GM18868 (cell line): ENCODE data around the gene THSD4.

Experiments
- ATAC-seq: cut with Tn5 transposase; IDR thresholded peaks from one replicate; pipeline ENCODE4 v1.9.1; 2021; ENCODE audit warnings: mild to moderate bottlenecking, moderate library complexity; ENCODE audit not compliant: unreplicated experiment

Gene THSD4

DNA sequence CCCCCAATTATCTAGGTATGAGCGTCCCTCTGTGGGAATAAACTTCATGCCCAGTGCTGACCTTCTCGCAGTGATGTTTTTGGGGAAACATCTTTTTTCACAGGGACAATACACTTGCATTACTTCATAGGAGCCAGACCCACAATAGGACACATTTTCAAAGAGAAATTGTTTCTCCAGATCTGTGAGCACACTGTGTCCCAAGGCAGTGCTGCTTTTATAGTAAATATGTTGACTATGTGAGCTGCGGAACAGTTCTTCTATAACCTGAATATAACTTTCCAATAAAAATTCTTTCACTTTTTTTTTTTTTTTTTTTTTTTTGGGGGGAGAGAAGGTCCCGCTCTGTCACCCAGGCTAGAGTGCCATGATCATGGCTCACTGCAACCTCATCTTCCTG, 17.4 kb upstream of the THSD4 start:
- ATAC-seq: no peak

GRCh38 chr15:71098920-71099319, 16.4 kb upstream of the THSD4 start:
- no peak for ATAC-seq

DNA sequence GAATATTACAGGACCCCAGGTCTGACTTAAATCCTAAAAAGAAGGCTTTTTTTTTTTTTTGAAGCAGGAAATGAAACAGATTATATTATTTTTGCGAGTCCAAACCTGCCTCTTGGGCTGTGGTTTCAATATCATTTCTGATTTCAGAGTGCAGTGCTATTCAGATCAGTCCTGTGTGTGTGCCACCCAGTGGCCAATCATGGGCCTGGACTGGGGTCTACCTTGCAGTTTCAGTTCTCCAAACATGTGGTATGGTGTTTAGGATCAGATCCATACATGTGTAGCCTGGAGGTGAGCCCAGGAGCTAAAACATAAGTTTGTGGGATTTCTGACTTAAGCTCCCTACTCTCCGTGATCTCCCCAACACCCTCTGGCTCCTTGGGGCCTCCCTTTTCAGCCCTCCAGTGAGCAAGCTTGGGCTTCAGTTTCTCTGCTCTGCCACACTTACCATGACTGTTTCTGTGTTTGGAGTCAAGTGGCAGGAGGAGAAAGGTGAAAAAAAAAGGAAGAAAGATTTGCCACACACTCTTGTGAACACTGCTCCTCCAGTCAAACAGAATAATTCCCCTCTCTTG, 12.1 kb upstream of the THSD4 start:
- ATAC-seq: peak; percentile 76

- ATAC-seq: no peak
Observed at GRCh38 chr15:71104636-71105035, 10.6 kb upstream of the THSD4 start.

DNA sequence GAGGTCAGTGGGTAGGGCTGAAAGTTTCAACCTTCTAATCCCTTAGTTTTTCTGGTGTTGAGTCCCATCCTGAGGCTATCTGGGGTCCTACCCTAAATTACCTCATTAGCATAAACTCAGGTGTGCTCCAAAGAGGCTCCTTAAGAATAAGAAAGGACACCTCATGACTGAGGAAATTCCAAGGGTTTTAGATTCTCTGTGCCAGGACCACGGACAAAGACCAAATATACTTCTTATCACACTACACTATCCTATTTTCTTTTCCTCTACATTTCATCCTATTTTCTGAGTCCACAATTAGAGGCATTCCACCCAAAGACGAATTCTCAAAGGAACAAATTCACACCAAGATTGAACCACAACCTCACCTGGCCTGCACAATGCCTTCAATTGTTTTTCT, 9.8 kb upstream of the THSD4 start:
- ATAC-seq: no peak

DNA sequence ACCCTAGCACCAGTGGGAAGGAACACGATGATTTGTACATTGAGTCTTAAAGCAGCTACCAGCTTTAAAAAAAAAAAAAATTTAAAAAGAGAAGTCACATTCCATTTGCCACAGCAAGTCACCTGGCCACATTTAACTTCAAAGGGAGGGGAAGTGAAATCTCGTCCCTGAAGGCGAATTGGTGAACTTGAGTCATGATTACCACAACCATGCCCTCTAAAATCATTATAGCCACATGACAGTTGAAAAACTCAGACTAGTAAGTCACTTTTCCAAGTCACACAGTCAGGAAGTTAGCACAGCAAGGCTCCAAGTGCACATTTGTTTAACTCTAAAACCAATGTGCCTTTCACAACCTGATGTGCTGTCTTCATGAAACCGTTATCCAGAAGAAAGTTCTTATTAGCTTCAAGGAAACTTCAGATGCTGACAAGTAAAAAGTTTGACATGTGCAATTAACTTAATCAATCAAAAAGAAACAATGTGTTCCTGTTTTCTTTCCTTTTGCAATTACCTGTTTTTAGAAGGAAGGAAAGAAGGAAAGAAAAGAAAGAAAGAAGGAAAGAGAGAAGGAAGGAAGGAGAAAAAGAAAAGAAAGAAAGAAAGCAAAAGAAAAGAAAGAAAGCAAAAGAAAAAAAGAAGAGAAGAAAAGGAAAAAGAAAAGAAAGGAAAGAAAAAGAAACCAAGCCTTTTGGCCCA, 8.3 kb upstream of the THSD4 start:
- ATAC-seq: no peak

DNA sequence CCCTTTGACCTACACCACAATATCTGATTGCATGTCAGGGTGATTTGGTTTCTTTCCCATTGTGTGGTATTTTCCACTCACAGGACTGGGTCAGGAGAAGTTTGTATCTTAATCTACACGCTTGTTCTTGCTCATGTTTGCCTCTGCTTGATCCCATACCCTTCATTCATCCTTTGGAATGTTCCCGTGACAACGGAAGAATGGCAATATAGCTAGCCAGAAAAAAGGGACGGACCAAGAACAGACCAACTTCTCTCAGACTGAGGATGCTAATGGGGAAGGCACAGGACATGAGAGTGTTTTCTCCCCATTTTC, 7.8 kb upstream of the THSD4 start:
- ATAC-seq: no peak

DNA sequence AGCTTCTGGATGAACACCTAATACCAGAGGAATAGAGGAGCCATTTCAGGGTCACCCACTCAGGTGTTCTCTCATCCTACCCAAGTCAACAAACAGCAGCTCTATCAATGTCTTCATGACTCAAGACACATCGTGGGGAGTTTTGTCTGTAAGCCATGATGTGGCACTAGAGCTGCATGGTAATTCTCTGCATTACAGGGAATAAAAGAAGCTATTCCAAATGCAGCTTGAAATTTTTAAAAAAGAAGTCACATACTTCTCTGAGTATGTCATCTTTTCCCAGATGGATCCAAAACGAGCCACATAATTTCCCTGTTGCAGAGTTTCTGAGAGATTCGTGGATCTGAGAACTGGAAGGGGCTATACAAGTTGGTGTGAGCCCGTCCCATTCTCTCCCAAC, 6.1 kb upstream of the THSD4 start:
- ATAC-seq: no peak

DNA sequence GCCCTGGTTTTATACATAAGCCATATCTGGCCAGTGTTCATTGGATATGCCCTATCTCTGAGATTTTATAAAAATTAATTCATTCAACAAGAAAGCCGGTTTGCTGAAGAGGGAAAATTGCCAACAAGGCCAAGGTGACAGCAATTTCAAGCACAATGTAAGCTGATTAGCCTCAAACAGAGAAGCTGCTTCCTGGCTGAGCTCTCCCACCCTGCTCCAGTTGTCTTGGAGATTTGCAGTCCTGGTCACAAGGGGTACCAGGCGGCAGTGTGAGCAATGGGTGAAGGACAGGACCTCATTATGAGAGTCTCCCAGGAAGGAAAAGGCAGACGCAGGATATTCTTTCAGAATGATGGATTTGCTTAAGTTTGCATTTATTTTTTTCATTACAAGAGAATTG, 5.4 kb upstream of the THSD4 start:
- no peak for ATAC-seq

DNA sequence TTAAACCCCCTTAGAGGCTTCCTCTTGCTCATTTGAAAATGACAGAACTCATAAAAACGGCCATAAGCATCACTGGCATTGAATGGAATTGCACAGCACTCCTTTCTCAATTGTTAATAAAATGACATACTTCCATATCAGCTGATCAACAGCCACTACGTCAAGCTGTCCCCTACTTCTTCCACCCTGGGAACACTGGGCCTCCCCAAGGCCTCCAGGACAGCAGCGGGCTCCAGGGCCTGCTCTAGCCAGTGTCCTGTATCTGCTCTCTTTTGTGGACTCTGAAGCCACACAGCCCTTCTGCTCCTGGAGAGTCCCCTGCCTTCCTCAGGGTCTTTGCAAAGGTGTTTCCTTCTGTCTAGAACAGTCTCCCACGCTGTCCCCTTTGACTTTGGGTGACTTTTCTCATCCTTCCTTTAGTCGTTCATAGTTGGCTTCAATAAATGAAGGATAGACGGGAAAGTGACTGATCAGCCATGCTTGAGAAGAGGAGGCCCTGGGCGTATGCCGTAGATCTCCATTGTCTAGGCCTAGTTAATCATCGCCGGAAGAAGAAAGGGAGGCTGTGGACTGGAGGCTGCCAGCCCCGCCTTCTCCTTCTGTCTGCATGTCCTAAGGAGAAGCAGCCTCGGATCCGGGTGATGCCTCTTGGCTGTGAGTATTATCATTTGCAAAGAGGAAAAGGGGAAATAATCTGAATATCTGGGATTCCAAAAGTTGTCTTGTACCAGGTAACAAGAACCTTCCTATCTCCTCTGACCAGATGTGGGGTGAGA, 4.7 kb upstream of the THSD4 start:
- no peak for ATAC-seq

- no peak for ATAC-seq
Observed at GRCh38 chr15:71111181-71111565, 4.1 kb upstream of the THSD4 start.

- no peak for ATAC-seq
Observed at GRCh38 chr15:71111950-71112349, 3.3 kb upstream of the THSD4 start.

DNA sequence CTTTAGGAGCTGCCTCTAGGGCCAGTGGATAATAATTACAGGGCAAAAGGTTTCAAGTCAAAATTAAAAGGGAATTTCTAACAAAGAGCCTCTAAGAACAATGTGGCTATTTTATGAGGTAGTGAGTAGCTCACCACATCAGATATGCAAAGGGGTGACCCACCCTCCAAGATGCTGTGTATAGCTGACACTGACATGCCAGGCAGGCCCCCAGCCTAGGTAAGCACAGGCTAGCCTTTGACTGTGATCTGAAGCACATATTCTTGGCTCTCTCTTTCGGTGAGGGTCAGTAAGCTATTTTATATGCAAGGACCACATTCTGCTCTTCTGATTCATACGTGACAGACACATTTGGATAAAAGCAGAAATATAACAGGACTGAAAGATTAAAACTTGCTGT, 2.8 kb upstream of the THSD4 start:
- no peak for ATAC-seq

- ATAC-seq: no peak
Observed at GRCh38 chr15:71114066-71114680, 1.1 kb upstream of the THSD4 start.

- peak; percentile 40 for ATAC-seq
Observed at GRCh38 chr15:71115567-71116351, 488 bp downstream of the THSD4 start.

DNA sequence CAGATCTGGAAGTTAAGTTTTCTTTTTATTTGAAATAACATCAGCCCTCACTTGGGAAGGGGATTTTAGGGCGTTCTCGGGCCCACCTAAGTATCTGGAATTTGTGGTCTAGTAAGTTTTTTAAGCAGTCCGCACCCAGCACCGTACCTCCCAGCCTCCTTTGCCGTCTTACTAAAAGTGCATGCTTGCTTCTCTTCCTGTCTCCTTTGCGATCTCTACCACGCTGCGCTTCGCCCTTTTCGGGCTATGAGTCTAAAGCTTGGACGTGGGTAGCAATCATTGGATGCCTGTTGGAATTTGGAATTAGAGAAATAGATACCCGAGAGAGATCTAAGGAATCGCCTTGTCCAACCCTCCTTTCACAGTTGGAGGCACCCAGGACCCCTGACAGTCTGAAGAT, 1.1 kb downstream of the THSD4 start:
- ATAC-seq: no peak

DNA sequence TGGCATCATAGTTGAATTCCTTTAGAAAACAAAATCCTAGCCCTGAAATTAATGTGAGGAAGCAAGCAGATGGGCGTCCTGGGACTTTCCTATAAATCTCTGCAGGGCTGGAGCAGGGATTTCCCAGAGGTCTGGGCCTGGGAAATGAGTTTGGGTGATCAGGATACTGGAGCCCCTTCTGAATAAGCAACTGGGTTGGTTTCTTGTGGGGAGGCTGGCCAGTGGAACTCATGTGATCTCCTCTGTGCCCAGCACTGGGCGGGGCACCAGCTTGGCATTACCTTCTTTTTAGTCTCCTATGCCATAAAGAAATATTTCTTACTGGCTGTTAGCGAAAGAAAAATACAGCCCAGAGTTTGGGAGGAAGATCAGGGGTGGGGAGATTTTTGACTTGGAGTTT, 1.7 kb downstream of the THSD4 start:
- no peak for ATAC-seq

- ATAC-seq: no peak
Observed at GRCh38 chr15:71117714-71118305, 2.5 kb downstream of the THSD4 start.

- ATAC-seq: no peak
Observed at GRCh38 chr15:71118345-71118744, 3.1 kb downstream of the THSD4 start.

- no peak for ATAC-seq
Observed at GRCh38 chr15:71118881-71119632, 3.8 kb downstream of the THSD4 start.
